ENCODE measurements around the gene GABRA5.

The GABRA5 gene

DNA sequence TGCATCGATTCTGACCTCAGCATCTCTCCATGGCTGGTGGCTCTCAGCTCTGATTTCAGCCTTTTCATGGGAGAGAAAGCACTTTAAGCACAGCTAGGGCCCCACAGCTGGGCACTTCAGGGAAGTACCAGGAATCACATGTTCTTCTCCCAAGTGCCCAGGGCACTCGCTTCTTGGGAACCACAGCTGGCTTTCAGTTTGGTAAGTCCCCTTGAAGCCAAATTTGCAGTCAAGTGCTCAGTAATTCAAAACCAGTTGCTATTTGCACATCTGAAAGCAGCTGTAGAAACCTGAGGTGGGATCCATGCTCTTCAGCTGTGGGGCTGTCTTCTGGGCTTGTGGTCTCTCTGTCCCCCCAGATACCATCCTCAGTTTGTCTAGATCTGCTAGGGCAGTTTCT, 12.8 kb downstream of the GABRA5 start:
- Histone ChIP-seq H3K27ac (ENCODE audit: low read depth, low read length) (no peak overlapping the region), H3K36me3 (ENCODE audit: insufficient read depth, low read length) (no peaks in the 10 kb centered on the region), H3K4me3 (ENCODE audit: low read depth in 1 of 2, low read length in 2 of 2) (no peak overlapping the region)

DNA sequence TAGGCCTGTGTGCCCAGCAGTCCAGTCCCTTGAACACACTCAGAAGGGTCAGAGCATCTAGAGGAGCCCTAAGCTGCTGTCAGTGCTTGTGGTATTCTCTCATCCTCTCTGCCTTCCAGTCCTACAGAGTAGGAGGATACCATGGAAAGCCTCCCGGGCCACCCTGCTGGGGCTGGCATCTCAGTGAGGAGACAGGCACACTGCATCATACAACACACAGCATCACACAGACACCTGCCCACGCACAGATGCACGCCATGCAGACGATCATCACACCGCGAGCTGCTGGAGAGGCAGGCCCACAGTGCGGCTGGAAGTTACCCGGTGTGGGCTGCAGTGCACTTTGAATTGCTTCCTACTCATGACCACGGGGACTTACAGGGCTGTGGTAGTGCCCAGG, 15.2 kb downstream of the GABRA5 start:
- no peak overlapping the region for H3K4me3 ChIP-seq (ENCODE audit: low read depth in 1 of 2, low read length in 2 of 2)
- no peaks in the 10 kb centered on the region for H3K36me3 ChIP-seq (ENCODE audit: insufficient read depth, low read length)
- H3K27me3 ChIP-seq (ENCODE audit: control insufficient read depth in 1 of 2, insufficient read depth in 2 of 2, low read length in 2 of 2), result no peaks in the 10 kb centered on the region
- no peaks in the 10 kb centered on the region for H3K9me3 ChIP-seq (ENCODE audit: low read length)
- no peak overlapping the region for H3K27ac ChIP-seq (ENCODE audit: low read depth, low read length)
- H3K4me1 ChIP-seq (ENCODE audit: insufficient read depth, low read length), result no peaks in the 10 kb centered on the region
- H3K9ac ChIP-seq (ENCODE audit: low read length), result no peak overlapping the region

More for the DNA sequence above, 12.8 kb downstream of the GABRA5 start:
- no peaks in the 10 kb centered on the region for H3K9me3 ChIP-seq (ENCODE audit: low read length)
- H3K4me1 ChIP-seq (ENCODE audit: insufficient read depth, low read length), result no peaks in the 10 kb centered on the region
- H3K9ac ChIP-seq (ENCODE audit: low read length), result no peak overlapping the region
- no peaks in the 10 kb centered on the region for H3K27me3 ChIP-seq (ENCODE audit: control insufficient read depth in 1 of 2, insufficient read depth in 2 of 2, low read length in 2 of 2)

DNA sequence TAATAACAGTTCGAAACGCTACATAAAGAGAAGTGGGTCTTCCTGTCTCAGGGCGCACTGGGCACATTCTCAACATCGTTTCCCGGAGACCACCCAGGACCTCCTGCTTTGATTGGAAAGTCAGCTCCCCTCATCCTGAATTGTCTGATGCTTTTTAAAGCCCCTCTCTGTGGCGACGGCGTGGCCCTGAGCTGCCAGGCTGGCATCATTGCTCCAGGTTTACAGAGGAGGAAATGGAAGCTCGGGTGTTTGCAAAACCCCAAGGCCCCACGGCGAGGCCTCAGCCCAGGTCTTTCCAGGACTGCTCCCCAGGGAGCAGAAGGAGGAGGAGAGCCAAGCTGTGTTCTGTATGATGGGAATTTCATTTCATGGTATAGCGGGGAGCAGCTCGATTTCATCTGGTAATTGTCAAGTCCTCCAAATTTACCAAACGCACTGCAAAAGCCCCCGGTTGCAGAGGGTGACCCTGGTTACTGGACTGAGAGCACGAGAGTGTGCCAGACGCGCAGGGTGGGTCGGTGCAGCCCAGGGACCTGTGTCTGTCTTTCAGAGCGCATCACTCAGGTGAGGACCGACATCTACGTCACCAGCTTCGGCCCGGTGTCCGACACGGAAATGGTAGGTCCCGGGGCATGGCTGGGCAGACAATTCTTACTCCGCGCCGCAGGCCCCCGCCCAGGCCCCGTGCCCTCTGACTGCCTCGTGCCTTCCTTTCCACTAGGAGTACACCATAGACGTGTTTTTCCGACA, 15.9 kb downstream of the GABRA5 start:
- H3K4me3 ChIP-seq (ENCODE audit: low read depth in 1 of 2, low read length in 2 of 2), result no peak overlapping the region
- H3K27ac ChIP-seq (ENCODE audit: low read depth, low read length), result no peak overlapping the region
- H3K36me3 ChIP-seq (ENCODE audit: insufficient read depth, low read length), result no peaks in the 10 kb centered on the region
- no peaks in the 10 kb centered on the region for H3K9me3 ChIP-seq (ENCODE audit: low read length)
- H3K4me1 ChIP-seq (ENCODE audit: insufficient read depth, low read length), result no peaks in the 10 kb centered on the region
- no peaks in the 10 kb centered on the region for H3K27me3 ChIP-seq (ENCODE audit: control insufficient read depth in 1 of 2, insufficient read depth in 2 of 2, low read length in 2 of 2)
- no peak overlapping the region for H3K9ac ChIP-seq (ENCODE audit: low read length)

DNA sequence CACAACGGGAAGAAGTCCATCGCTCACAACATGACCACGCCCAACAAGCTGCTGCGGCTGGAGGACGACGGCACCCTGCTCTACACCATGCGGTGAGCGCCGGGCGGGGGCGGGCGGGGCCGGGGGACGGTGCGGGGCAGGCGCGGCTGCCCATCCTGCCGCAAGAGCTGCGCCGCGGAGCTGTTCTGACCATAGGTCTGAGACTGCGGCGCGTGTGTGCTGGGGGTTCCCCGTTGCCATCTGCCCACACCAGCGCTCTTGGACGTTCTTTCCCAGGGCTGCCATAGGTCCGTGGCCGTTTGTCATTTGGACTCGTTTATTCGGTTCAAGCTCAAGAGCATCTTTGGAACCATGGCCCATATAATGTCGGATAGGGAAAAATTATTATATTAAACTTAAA, 16.6 kb downstream of the GABRA5 start:
- H3K9ac ChIP-seq (ENCODE audit: low read length), result no peak overlapping the region
- no peak overlapping the region for H3K4me3 ChIP-seq (ENCODE audit: low read depth in 1 of 2, low read length in 2 of 2)
- H3K36me3 ChIP-seq (ENCODE audit: insufficient read depth, low read length), result no peaks in the 10 kb centered on the region

DNA sequence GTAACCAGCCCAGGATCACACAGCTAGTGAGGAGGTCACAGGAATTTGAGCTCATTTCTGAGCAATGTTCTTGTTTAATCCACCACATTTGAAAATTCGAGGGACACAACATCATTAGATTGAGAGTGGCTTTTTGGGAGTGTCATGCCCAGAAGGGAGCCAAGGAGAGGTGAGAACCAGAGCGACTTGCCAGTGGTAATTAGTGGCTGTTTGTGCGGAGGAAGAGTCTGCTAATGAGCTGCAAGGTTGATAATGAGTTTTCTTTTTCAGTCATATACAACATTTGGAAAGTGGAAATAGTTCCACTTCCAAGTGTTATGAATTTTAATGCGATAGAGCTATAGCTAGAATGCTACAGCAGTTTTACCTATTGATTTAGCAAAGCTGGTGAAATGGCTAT, 19.7 kb downstream of the GABRA5 start:
- H3K36me3 ChIP-seq (ENCODE audit: insufficient read depth, low read length), result no peaks in the 10 kb centered on the region
- H3K4me3 ChIP-seq (ENCODE audit: low read depth in 1 of 2, low read length in 2 of 2), result no peak overlapping the region
- H3K27ac ChIP-seq (ENCODE audit: low read depth, low read length), result no peak overlapping the region
- H3K9me3 ChIP-seq (ENCODE audit: low read length), result no peaks in the 10 kb centered on the region
- peaks cover 7% of the 10 kb centered on the region for H3K4me1 ChIP-seq (ENCODE audit: insufficient read depth, low read length)
- H3K27me3 ChIP-seq (ENCODE audit: control insufficient read depth in 1 of 2, insufficient read depth in 2 of 2, low read length in 2 of 2), result peaks cover 0 to 2% of the 10 kb centered on the region in 2 donors
- no peak overlapping the region for H3K9ac ChIP-seq (ENCODE audit: low read length)

More for the DNA sequence above, 16.6 kb downstream of the GABRA5 start:
- H3K27me3 ChIP-seq (ENCODE audit: control insufficient read depth in 1 of 2, insufficient read depth in 2 of 2, low read length in 2 of 2), result no peaks in the 10 kb centered on the region
- no peaks in the 10 kb centered on the region for H3K4me1 ChIP-seq (ENCODE audit: insufficient read depth, low read length)
- H3K9me3 ChIP-seq (ENCODE audit: low read length), result no peaks in the 10 kb centered on the region
- no peak overlapping the region for H3K27ac ChIP-seq (ENCODE audit: low read depth, low read length)

DNA sequence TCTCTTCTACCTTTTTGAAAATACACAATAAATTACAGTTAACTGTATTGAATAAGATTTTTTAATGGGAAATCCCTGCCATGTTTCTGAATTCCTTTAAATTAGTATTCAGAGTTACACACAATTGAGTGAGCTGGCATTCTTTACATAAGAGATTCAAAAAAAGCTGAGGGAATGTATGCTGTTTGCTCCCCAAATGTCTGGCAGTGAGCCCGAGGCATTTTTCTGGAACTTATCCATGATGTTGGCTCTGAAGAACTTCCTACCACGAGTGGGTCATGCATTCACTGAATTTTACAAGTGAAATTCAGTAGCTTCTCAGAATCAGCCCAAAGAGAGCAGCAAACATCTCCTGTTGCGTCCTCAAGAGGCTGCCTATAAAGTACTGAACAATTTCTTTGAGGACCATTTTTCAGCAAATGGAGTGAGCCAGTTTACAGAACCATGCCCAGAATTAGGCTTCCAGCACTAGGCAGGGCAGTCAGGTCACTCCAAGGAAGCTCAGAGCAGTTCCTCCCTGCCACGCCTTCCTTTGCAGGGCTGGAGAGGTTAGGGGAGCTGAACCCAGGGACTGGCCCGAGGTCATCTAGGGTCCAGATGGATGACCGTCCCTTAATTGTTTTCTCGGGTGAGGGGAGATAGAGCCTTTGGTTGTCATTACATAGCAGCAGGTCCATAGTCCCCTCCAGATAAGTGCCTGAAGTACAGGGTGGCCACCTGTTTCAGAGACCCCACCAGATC, 21.2 kb downstream of the GABRA5 start:
- no peak overlapping the region for H3K9ac ChIP-seq (ENCODE audit: low read length)
- H3K36me3 ChIP-seq (ENCODE audit: insufficient read depth, low read length), result no peaks in the 10 kb centered on the region
- H3K4me3 ChIP-seq (ENCODE audit: low read depth in 1 of 2, low read length in 2 of 2), result no peak overlapping the region
- peaks cover 0 to 16% of the 10 kb centered on the region in 2 donors for H3K27me3 ChIP-seq (ENCODE audit: control insufficient read depth in 1 of 2, insufficient read depth in 2 of 2, low read length in 2 of 2)
- H3K27ac ChIP-seq (ENCODE audit: low read depth, low read length), result no peak overlapping the region
- no peaks in the 10 kb centered on the region for H3K9me3 ChIP-seq (ENCODE audit: low read length)
- H3K4me1 ChIP-seq (ENCODE audit: insufficient read depth, low read length), result peaks cover 9% of the 10 kb centered on the region

DNA sequence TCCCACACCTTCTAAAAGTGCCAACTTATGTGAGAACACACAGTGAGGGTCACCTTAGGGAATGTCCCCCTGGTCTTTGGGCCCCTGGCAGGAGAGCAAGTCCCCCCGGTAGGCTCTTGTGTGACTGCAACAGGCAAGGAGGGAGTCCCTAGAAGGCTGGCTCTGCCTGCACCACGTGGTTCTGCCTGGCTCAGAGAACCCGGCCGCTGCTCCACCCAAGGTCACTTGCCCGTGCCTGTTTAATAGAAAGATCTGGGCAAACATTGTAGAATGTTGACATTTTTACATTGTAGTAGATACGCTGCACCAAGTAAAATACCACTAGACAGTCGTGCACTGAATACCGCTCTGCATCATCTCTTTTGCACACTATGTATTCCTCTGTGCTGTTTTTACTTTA, 21.9 kb downstream of the GABRA5 start:
- H3K27ac ChIP-seq (ENCODE audit: low read depth, low read length), result no peak overlapping the region
- H3K27me3 ChIP-seq (ENCODE audit: control insufficient read depth in 1 of 2, insufficient read depth in 2 of 2, low read length in 2 of 2), result peaks cover 0 to 16% of the 10 kb centered on the region in 2 donors
- no peak overlapping the region for H3K4me3 ChIP-seq (ENCODE audit: low read depth in 1 of 2, low read length in 2 of 2)

DNA sequence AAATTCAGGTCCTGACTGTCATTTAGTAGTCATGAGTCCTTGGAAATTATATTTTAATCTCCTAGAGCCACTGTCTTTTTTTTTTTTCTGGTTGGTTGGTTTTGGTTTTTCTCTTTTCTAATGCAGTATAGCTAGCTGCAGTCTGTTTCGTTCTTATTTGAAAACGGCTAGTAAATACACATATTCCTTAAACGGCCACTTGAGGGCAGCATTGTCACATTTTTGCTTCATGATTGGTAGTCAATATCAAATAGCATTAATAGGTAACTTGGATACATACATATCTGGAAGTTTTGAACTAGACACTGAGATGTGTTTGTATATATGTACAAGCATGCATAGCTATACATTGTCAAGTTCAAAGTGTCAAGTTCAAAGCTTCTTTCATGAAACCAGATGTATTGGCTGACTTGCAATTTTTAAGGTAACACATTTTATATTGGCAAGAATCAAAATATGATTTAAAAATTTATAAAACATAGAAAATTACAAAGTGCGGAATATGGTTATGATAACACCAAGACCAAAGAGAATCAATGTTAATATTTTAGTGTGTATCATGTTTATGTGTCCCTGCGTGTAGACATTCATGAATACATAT, 22.5 kb downstream of the GABRA5 start:
- no peak overlapping the region for H3K4me3 ChIP-seq (ENCODE audit: low read depth in 1 of 2, low read length in 2 of 2)
- peaks cover 9% of the 10 kb centered on the region for H3K4me1 ChIP-seq (ENCODE audit: insufficient read depth, low read length)
- no peak overlapping the region for H3K9ac ChIP-seq (ENCODE audit: low read length)
- H3K36me3 ChIP-seq (ENCODE audit: insufficient read depth, low read length), result no peaks in the 10 kb centered on the region
- H3K9me3 ChIP-seq (ENCODE audit: low read length), result no peaks in the 10 kb centered on the region
- H3K27ac ChIP-seq (ENCODE audit: low read depth, low read length), result no peak overlapping the region
- peaks cover 0 to 16% of the 10 kb centered on the region in 2 donors for H3K27me3 ChIP-seq (ENCODE audit: control insufficient read depth in 1 of 2, insufficient read depth in 2 of 2, low read length in 2 of 2)

More for the DNA sequence above, 21.9 kb downstream of the GABRA5 start:
- Histone ChIP-seq H3K9me3 (ENCODE audit: low read length) (no peaks in the 10 kb centered on the region), H3K9ac (ENCODE audit: low read length) (no peak overlapping the region), H3K36me3 (ENCODE audit: insufficient read depth, low read length) (no peaks in the 10 kb centered on the region), H3K4me1 (ENCODE audit: insufficient read depth, low read length) (peaks cover 9% of the 10 kb centered on the region)

DNA sequence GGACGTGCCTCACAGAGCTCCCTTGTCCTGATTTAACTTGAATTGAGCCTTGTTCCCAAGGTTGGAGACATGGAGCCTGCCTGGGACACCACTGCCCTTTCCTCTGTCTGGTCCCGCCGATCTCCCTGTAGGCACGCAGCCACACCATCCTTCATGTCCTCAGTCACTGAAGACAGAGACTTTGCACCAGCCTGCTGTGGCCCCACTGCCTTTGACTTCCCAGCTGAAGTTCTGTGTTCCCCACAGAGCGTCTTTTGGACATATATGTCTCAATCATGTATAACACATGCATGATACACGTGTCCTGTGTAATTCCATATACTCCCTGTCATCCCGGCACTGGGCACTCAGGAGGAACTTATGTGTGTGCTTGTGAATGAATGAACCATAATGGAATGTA, 23.6 kb downstream of the GABRA5 start:
- no peaks in the 10 kb centered on the region for H3K36me3 ChIP-seq (ENCODE audit: insufficient read depth, low read length)
- H3K27ac ChIP-seq (ENCODE audit: low read depth, low read length), result no peak overlapping the region
- peaks cover 9% of the 10 kb centered on the region for H3K4me1 ChIP-seq (ENCODE audit: insufficient read depth, low read length)
- H3K9ac ChIP-seq (ENCODE audit: low read length), result no peak overlapping the region
- no peak overlapping the region for H3K4me3 ChIP-seq (ENCODE audit: low read depth in 1 of 2, low read length in 2 of 2)
- peaks cover 0 to 16% of the 10 kb centered on the region in 2 donors for H3K27me3 ChIP-seq (ENCODE audit: control insufficient read depth in 1 of 2, insufficient read depth in 2 of 2, low read length in 2 of 2)
- no peaks in the 10 kb centered on the region for H3K9me3 ChIP-seq (ENCODE audit: low read length)

DNA sequence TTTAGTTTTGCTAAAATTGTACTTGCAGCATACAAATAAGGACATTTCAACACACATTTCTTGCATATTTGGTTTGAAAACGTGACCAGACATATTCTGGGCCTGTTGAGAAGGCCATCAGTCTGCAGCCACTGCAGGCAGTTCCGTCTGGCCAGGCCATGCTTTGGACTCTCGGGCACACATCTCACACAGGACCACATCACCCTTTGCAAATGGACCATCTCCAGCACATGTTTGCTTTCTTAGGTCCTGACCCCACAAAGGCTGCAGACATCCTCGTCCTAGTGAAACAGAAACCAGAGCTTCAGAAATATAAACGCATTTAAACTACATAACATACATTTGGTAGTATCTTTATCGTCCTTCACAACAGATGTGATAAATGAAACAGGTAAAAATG, 24.1 kb downstream of the GABRA5 start:
- Histone ChIP-seq H3K27ac (ENCODE audit: low read depth, low read length) (no peak overlapping the region), H3K4me1 (ENCODE audit: insufficient read depth, low read length) (peaks cover 9% of the 10 kb centered on the region), H3K4me3 (ENCODE audit: low read depth in 1 of 2, low read length in 2 of 2) (no peak overlapping the region), H3K9ac (ENCODE audit: low read length) (no peak overlapping the region), H3K9me3 (ENCODE audit: low read length) (no peaks in the 10 kb centered on the region), H3K36me3 (ENCODE audit: insufficient read depth, low read length) (no peaks in the 10 kb centered on the region), H3K27me3 (ENCODE audit: control insufficient read depth in 1 of 2, insufficient read depth in 2 of 2, low read length in 2 of 2) (peaks cover 0 to 16% of the 10 kb centered on the region in 2 donors)

DNA sequence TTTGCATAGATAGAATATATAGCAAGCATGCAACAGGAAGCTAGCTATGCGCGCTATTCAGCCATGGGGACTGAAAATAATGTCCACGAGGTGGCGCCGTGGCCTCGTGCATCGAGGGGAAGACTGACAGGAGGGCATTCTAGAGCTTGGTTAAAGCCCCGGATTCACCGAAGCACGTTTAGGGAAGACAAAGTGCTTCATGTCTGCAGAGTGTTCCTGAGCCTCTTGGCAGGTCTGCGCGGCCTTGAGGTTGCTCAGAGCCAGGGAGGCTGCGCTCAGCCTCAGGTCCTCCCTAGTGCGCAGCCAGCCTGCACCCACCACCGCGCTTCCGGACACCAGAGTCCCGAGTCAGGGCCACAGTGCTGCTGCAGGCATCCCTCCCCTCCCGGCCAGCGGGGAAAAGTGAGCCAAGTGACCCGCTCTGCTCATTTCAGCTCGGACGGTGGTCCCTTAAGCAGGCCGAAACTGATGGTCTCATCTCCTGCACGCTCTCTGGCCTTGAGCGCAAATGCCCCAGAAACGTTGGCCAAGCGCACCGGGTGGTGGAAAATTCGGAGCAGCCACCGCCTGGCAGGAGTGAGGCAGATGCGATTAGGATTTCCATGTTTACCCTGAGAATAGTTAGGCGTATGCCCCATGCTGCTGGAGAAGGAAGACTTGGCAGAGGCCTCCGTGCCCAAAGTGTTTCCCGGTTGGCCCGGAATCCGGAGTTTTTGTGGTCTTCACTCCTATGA, 24.8 kb downstream of the GABRA5 start:
- H3K36me3 ChIP-seq (ENCODE audit: insufficient read depth, low read length), result no peaks in the 10 kb centered on the region
- H3K9ac ChIP-seq (ENCODE audit: low read length), result no peak overlapping the region
- no peak overlapping the region for H3K27ac ChIP-seq (ENCODE audit: low read depth, low read length)
- H3K27me3 ChIP-seq (ENCODE audit: control insufficient read depth in 1 of 2, insufficient read depth in 2 of 2, low read length in 2 of 2), result peaks cover 0 to 16% of the 10 kb centered on the region in 2 donors
- H3K4me1 ChIP-seq (ENCODE audit: insufficient read depth, low read length), result peaks cover 9% of the 10 kb centered on the region
- peak overlapping the region in 1 of 2 donors; percentile 29 for H3K4me3 ChIP-seq (ENCODE audit: low read depth in 1 of 2, low read length in 2 of 2)
- H3K9me3 ChIP-seq (ENCODE audit: low read length), result no peaks in the 10 kb centered on the region

All from muscle layer of colon (tissue), 2 donors.